Keratinocyte (primary cell): ENCODE results near the gene CRABP1. TPM values are rescaled to one million over a fixed set of nuclear protein-coding genes. Genes with fewer than 3 reads are reported as not detected.

Experiments used
- DNase-seq: peaks from one replicate; pipeline ENCODE4 v3.0.0-alpha.2; 2011; ENCODE audit warnings: low read depth, missing footprints, low spot score
- FAIRE-seq: peaks from 2 replicates; lab custom pipeline; 2011; peaks lifted over from hg19 to GRCh38; lab: Jason Lieb, UNC
- H2AFZ ChIP-seq: 2 replicates; pipeline ENCODE4 v1.6.0; 2012; ENCODE audit warnings: low read length, control low read depth, inconsistent platforms; ENCODE audit not compliant: control insufficient read depth
- H3K27ac ChIP-seq: 2 replicates; pipeline ENCODE4 v1.5.1; 2011; ENCODE audit warnings: low read length; ENCODE audit not compliant: control insufficient read depth, insufficient read depth
- H3K27me3 ChIP-seq: 3 replicates; pipeline ENCODE4 v1.6.0; 2011; ENCODE audit warnings: low read length; ENCODE audit not compliant: control insufficient read depth, insufficient read depth; ENCODE audit errors: extremely low read depth
- H3K36me3 ChIP-seq, 2 experiments: 2 replicates in 1 of 2; 3 replicates in 1 of 2; pipeline ENCODE4 v1.5.1; 2011; ENCODE audit warnings: low read length in 2 of 2, mild to moderate bottlenecking in 1 of 2; ENCODE audit not compliant: control insufficient read depth in 2 of 2, insufficient read depth in 2 of 2; ENCODE audit errors: extremely low read depth in 1 of 2
- H3K4me1 ChIP-seq: 3 replicates; pipeline ENCODE4 v1.5.1; 2011; ENCODE audit warnings: low read length; ENCODE audit not compliant: control insufficient read depth, insufficient read depth; ENCODE audit errors: extremely low read depth
- H3K4me2 ChIP-seq: 3 replicates; pipeline ENCODE4 v1.6.0; 2011; ENCODE audit warnings: low read depth, low read length; ENCODE audit not compliant: control insufficient read depth, insufficient read depth; ENCODE audit errors: extremely low read depth
- H3K4me3 ChIP-seq, 3 experiments: fragments of 200-600 bp in 1 of 3; sonication (generic) in 1 of 3; 2 replicates in 2 of 3; 3 replicates in 1 of 3; pipeline ENCODE4 v1.5.1; 2011 to 2016; ENCODE audit warnings: low read length in 3 of 3, mild to moderate bottlenecking in 3 of 3, control low read depth in 2 of 3, inconsistent platforms in 1 of 3, low read depth in 1 of 3, mixed read lengths in 1 of 3, mixed run types in 1 of 3, moderate library complexity in 1 of 3; ENCODE audit not compliant: control insufficient read depth in 2 of 3, insufficient read depth in 2 of 3; ENCODE audit errors: extremely low read depth in 1 of 3
- H3K79me2 ChIP-seq: 2 replicates; pipeline ENCODE4 v1.6.0; 2012; ENCODE audit warnings: low read length; ENCODE audit not compliant: control insufficient read depth, insufficient read depth
- H3K9ac ChIP-seq: 3 replicates; pipeline ENCODE4 v1.6.0; 2011; ENCODE audit warnings: low read length; ENCODE audit not compliant: control insufficient read depth, insufficient read depth; ENCODE audit errors: extremely low read depth
- H3K9me1 ChIP-seq: 3 replicates; pipeline ENCODE4 v1.6.0; 2011; ENCODE audit warnings: low read length; ENCODE audit not compliant: control insufficient read depth, insufficient read depth; ENCODE audit errors: extremely low read depth
- H3K9me3 ChIP-seq: 2 replicates; pipeline ENCODE4 v1.5.1; 2012; ENCODE audit warnings: low read depth, low read length; ENCODE audit not compliant: control insufficient read depth
- H4K20me1 ChIP-seq: 3 replicates; pipeline ENCODE4 v1.6.0; 2011; ENCODE audit warnings: low read length; ENCODE audit not compliant: control insufficient read depth, insufficient read depth; ENCODE audit errors: extremely low read depth
- EZH2 ChIP-seq: IDR thresholded peaks from one replicate; pipeline ENCODE4 v1.6.1; 2012; ENCODE audit warnings: inconsistent platforms, mild to moderate bottlenecking, low read length, moderate library complexity
- dilution Hi-C: fragments of 300-500 bp; cut with MboI; formaldehyde crosslinking; loops from one replicate; pipeline ENCODE4 v1.7.0; 2020; ENCODE audit warnings: low sequenced_read_pairs; ENCODE audit not compliant: extremely low pct_ligation_motif_present
- polyA plus RNA-seq, 5 experiments: library from polyadenylated mRNA; depleted of rRNA in 3 of 5; stranded (reverse) in 3 of 5; stranded (forward) in 1 of 5; unstranded in 1 of 5; fragments of >200 nt; gene quantifications; 1 replicate in 1 of 5; 2 replicates in 3 of 5; 3 replicates in 1 of 5; pipeline versions ENCODE4 v1.2.1 to v1.2.3, GENCODE V29; 2011 to 2012; ENCODE audit warnings: missing spikeins in 2 of 5, low read depth in 1 of 5, low replicate concordance in 1 of 5
- TF ChIP-seq, protein P1 (sequence below), 3 experiments: IDR thresholded peaks in 1 of 3; conservative IDR thresholded peaks in 1 of 3; optimal IDR thresholded peaks in 1 of 3; 2 replicates in 2 of 3; 3 replicates in 1 of 3; pipeline versions ENCODE3 to v1.5.1; 2011; ENCODE audit warnings: low read length in 3 of 3, mild to moderate bottlenecking in 3 of 3, moderate library complexity in 2 of 3, control low read depth in 1 of 3, inconsistent platforms in 1 of 3; ENCODE audit not compliant: insufficient read depth in 2 of 3; ENCODE audit errors: extremely low read depth in 1 of 3

CRABP1 gene
- polyA plus RNA-seq, 1 donor (not counting 4 experiments of a cell fraction or from before 2014, with no cell fraction given): not detected

DNA sequence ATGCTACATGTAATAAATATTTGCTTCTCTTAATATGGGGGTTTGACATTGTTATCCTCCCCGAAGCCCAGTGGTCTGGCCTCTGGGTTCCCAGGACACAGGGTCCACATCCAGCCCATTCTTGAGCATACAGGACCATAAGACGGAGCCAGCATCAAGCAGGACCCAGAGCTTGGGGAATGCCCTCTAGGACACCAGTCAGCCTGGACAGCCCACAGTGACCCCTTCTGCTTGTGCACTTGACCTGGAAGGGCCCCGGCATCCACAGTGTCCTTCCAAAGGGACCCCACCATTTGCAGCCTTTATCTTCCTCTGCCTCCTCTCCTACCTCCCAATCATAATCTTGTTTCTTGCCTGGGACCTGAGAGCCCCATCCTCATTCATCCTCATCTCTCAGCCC, 51.6 kb downstream of the CRABP1 start:
- FAIRE-seq: no peak

DNA sequence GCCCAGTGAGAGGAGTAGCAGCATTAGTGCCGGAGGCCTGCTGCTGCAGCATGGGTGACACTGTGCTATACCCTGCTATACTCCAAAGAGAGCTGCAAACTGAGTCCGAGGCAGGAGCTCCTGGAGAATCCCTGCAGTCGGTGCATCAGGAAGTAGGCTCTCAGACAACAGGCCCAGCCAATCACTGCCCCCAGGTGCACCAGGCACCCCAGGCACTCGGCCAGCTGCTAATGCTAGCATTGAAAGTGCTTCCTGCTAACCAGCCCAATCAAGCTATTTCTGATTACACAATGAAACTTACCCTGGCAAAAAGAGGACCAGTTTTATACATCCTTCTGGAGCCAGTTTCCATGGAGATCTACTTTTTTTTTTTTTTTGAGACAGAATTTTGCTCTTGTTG, 52.3 kb downstream of the CRABP1 start:
- H3K4me2 ChIP-seq: no peak overlapping the region
- H4K20me1 ChIP-seq: no peaks in the 10 kb centered on the region
- H3K79me2 ChIP-seq: no peaks in the 10 kb centered on the region
- H3K27ac ChIP-seq: no peak overlapping the region
- no peak overlapping the region for H2AFZ ChIP-seq
- no peaks in the 10 kb centered on the region for H3K9me1 ChIP-seq
- H3K36me3 ChIP-seq: no peaks in the 10 kb centered on the region
- no peak for DNase-seq
- no peak for TF ChIP-seq EZH2
- TF ChIP-seq, protein P1, sequence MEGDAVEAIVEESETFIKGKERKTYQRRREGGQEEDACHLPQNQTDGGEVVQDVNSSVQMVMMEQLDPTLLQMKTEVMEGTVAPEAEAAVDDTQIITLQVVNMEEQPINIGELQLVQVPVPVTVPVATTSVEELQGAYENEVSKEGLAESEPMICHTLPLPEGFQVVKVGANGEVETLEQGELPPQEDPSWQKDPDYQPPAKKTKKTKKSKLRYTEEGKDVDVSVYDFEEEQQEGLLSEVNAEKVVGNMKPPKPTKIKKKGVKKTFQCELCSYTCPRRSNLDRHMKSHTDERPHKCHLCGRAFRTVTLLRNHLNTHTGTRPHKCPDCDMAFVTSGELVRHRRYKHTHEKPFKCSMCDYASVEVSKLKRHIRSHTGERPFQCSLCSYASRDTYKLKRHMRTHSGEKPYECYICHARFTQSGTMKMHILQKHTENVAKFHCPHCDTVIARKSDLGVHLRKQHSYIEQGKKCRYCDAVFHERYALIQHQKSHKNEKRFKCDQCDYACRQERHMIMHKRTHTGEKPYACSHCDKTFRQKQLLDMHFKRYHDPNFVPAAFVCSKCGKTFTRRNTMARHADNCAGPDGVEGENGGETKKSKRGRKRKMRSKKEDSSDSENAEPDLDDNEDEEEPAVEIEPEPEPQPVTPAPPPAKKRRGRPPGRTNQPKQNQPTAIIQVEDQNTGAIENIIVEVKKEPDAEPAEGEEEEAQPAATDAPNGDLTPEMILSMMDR (optimal IDR thresholded peaks at IDR 0.05 in 1 of 3, IDR thresholded peaks at IDR 0.05 in 1 of 3, conservative IDR thresholded peaks at IDR 0.05 in 1 of 3; ENCODE audit: extremely low read depth in 1 of 3, insufficient read depth in 2 of 3, low read length in 3 of 3): no peak
- FAIRE-seq: no peak
- dilution Hi-C loops: no loop called here
- no peaks in the 10 kb centered on the region for H3K9me3 ChIP-seq
- H3K9ac ChIP-seq: no peak overlapping the region
- H3K4me1 ChIP-seq: no peaks in the 10 kb centered on the region
- H3K4me3 ChIP-seq: no peak overlapping the region
- peaks cover 13% of the 10 kb centered on the region for H3K27me3 ChIP-seq

More for the DNA sequence above, 51.6 kb downstream of the CRABP1 start:
- no peak overlapping the region for H3K4me2 ChIP-seq
- H3K9me1 ChIP-seq: no peaks in the 10 kb centered on the region
- no peak overlapping the region for H3K4me3 ChIP-seq
- H3K9ac ChIP-seq: no peak overlapping the region
- H3K36me3 ChIP-seq: no peaks in the 10 kb centered on the region
- no peaks in the 10 kb centered on the region for H3K4me1 ChIP-seq
- H4K20me1 ChIP-seq: no peaks in the 10 kb centered on the region
- H3K79me2 ChIP-seq: no peaks in the 10 kb centered on the region
- dilution Hi-C loops: no loop called here
- peaks cover 19% of the 10 kb centered on the region for H3K27me3 ChIP-seq
- no peak for TF ChIP-seq EZH2
- TF ChIP-seq, protein P1 (optimal IDR thresholded peaks at IDR 0.05 in 1 of 3, IDR thresholded peaks at IDR 0.05 in 1 of 3, conservative IDR thresholded peaks at IDR 0.05 in 1 of 3; ENCODE audit: extremely low read depth in 1 of 3, insufficient read depth in 2 of 3, low read length in 3 of 3): no peak
- no peaks in the 10 kb centered on the region for H3K9me3 ChIP-seq
- no peak overlapping the region for H2AFZ ChIP-seq
- no peak overlapping the region for H3K27ac ChIP-seq
- no peak for DNase-seq
